Thoracic aorta (tissue), 2 donors: ENCODE measurements around the gene ASTN2. TPM values are rescaled to one million over a fixed set of nuclear protein-coding genes. Genes with fewer than 3 reads are reported as not detected.

Experiments used
- ATAC-seq: fragments of 150-250 bp; one replicate; pipeline ENCODE4 v1.8.0; 2017; ENCODE audit warnings: low read depth; ENCODE audit not compliant: insufficient number of reproducible peaks, low FRiP score
- DNase-seq: peaks from one replicate; pipeline ENCODE4 v3.0.0-alpha.2; 2020; ENCODE audit warnings: low spot score
- H3K27ac ChIP-seq, 2 donors: fragments of 200-600 bp; sonication (generic); 1 replicate in 1 of 2; 2 replicates in 1 of 2; pipeline ENCODE4 v1.5.1; 2016; ENCODE audit warnings: mild to moderate bottlenecking in 2 of 2, moderate library complexity in 2 of 2
- H3K27me3 ChIP-seq: fragments of 200-600 bp; sonication (generic); replicated peaks from 2 replicates; pipeline ENCODE4 v1.6.0; 2016; ENCODE audit warnings: mild to moderate bottlenecking; ENCODE audit not compliant: insufficient read depth
- H3K36me3 ChIP-seq: fragments of 200-600 bp; sonication (generic); one replicate; pipeline ENCODE4 v1.5.1; 2016
- H3K4me1 ChIP-seq, 2 donors: fragments of 200-600 bp; sonication (generic); 1 replicate in 1 of 2; 2 replicates in 1 of 2; pipeline versions ENCODE4 v1.5.1 to v1.6.0; 2016; ENCODE audit warnings: low read depth in 2 of 2, mild to moderate bottlenecking in 1 of 2; ENCODE audit not compliant: control insufficient read depth in 1 of 2
- H3K4me3 ChIP-seq: fragments of 200-600 bp; sonication (generic); 2 replicates; pipeline ENCODE4 v1.5.1; 2016; ENCODE audit warnings: mild to moderate bottlenecking
- H3K9me3 ChIP-seq: fragments of 200-600 bp; sonication (generic); 2 replicates; pipeline ENCODE4 v1.5.1; 2016
- total RNA-seq, 2 donors: library from RNA; depleted of rRNA; stranded (reverse); fragments of >200 nt; gene quantifications; one replicate each; pipeline versions ENCODE4 v1.1.0 to v1.2.3, GENCODE V29; 2016
- TF ChIP-seq, protein P1 (sequence below): fragments of 200-600 bp; sonication (generic); IDR thresholded peaks from one replicate; pipeline ENCODE4 v1.5.1; 2019; ENCODE audit warnings: antibody characterized with exemption

ASTN2 gene
- total RNA-seq, 2 donors from 2014 or later: 6.8 to 7.1 TPM

DNA sequence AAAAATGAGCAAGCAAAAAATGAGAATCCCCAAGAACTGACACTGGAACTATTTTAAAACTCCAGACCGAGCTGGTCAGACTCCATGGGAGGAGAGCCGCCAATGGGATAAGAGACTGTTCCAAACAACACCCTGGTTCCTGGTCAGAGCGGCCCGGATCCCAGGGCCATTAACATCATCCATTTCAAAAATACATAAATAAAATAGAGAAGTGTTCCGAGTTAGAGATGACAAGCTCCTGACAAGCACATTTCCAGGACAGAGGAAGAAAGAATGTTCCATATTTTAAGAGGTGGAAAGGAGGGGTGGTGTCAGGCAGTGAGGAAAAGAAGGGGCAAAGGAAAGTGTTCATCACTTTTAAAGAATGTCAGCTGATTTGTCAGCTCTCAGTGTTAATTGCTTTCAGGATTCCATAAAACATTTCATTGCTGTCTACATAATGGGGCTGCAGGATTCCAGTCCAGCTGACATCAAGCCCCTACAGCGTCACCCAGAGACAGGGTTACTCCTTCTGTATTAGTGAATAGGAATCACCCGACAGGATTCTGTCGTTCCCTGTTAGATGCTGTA is 930.3 kb downstream of the ASTN2 start:
- Histone ChIP-seq H3K9me3 (no peaks in the 10 kb centered on the region), H3K27ac (peak overlapping the region; percentile 6 to 32), H3K36me3 (no peaks in the 10 kb centered on the region), H3K27me3 (no peaks in the 10 kb centered on the region), H3K4me1 (peaks cover 0 to 29% of the 10 kb centered on the region in 2 donors), H3K4me3 (no peak overlapping the region)
- ATAC-seq: no peak
- TF ChIP-seq, protein P1, sequence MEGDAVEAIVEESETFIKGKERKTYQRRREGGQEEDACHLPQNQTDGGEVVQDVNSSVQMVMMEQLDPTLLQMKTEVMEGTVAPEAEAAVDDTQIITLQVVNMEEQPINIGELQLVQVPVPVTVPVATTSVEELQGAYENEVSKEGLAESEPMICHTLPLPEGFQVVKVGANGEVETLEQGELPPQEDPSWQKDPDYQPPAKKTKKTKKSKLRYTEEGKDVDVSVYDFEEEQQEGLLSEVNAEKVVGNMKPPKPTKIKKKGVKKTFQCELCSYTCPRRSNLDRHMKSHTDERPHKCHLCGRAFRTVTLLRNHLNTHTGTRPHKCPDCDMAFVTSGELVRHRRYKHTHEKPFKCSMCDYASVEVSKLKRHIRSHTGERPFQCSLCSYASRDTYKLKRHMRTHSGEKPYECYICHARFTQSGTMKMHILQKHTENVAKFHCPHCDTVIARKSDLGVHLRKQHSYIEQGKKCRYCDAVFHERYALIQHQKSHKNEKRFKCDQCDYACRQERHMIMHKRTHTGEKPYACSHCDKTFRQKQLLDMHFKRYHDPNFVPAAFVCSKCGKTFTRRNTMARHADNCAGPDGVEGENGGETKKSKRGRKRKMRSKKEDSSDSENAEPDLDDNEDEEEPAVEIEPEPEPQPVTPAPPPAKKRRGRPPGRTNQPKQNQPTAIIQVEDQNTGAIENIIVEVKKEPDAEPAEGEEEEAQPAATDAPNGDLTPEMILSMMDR: no peak
- DNase-seq: no peak

DNA sequence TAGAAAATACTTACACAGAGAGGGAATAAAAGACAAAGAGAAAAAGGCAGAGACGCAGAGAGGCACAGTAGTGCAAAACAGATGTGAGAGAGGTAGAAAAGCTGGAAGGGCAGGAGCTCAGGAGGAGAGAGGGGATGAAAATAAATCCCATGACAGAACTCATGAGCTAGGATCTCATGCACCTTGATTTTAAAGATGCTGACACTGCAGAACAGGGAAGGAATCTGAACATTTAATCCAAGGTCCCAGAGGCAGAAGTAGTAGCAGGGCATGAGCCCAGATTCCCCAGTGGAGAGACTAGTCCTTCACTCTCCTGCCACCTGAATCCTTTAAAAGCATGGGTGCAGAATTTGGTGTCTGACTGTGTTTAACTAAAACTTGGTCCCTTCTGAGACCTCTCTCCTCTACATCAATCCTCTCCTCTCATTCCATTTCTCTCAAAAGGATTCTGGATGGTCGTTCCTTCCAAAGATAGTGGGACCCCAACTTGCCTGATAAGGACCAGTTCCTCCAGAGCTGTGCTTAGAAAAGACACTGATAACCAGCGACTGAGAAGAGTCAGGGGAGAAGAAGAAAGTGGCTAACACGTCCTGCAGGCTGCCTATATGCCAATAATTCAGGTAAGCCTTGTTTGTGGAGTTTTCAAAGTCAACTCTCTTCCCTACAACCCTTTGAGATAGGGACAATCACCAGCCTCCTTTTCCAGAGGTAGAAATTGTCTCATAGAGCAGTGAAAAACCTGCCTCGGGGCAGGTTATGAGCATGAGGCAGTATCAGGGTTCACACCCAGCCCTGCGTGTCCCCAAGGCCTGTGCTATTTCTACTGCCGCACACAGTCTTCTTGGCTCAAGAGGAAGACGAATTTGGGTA is 931.0 kb downstream of the ASTN2 start:
- TF ChIP-seq, protein P1: no peak
- no peaks in the 10 kb centered on the region for H3K27me3 ChIP-seq
- peak overlapping the region in 1 of 2 donors; percentile 32 for H3K27ac ChIP-seq
- ATAC-seq (no peak), DNase-seq (no peak)
- peaks cover 0 to 29% of the 10 kb centered on the region in 2 donors for H3K4me1 ChIP-seq
- no peaks in the 10 kb centered on the region for H3K9me3 ChIP-seq
- H3K4me3 ChIP-seq: no peak overlapping the region
- H3K36me3 ChIP-seq: no peaks in the 10 kb centered on the region

DNA sequence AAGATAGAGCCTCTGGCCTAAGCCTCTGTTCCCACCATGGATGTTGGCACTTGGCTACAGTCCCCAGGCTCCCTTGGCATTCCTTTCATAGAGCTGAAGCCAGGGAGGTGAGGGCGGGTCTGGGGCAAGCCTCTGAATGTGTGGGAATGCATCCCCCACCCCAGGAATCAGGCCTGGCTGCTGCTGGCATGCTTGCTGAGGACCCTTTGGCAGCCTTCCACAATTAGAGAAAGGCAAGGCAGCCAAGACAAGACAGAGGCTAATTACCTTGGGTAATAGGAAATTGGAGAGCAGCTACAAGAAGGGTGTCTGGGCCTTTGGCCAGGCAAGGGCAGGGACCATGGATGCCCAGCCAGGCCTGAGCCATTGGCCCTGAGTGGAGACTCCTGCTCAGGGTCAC is 932.1 kb downstream of the ASTN2 start:
- ATAC-seq (no peak), DNase-seq (no peak)
- Histone ChIP-seq H3K4me1 (peaks cover 0 to 29% of the 10 kb centered on the region in 2 donors), H3K27ac (peak overlapping the region in 1 of 2 donors; percentile 35), H3K36me3 (no peaks in the 10 kb centered on the region), H3K27me3 (no peaks in the 10 kb centered on the region), H3K4me3 (no peak overlapping the region), H3K9me3 (no peaks in the 10 kb centered on the region)
- TF ChIP-seq, protein P1: no peak

DNA sequence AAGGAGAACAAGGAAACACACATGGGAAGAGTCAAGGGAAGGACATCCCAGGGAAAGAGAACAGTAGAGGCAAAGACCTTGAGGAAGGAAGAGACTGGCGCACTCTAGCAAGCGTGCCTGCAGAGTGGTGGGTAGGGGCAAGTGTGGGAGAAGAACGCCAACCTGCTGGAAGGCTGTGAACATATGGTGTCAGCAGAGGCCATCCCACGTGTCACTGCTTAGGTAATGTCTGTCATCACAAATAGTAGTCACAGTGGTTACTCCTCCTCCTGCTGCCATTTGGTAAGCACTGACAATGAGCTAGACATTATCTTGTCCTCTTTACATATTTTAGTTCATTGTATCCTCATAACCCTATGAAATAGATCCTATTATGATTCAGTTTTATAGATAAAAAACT is 934.2 kb downstream of the ASTN2 start:
- DNase-seq (no peak), ATAC-seq (no peak)
- no peaks in the 10 kb centered on the region for H3K9me3 ChIP-seq
- H3K36me3 ChIP-seq: no peaks in the 10 kb centered on the region
- peaks cover 0 to 41% of the 10 kb centered on the region in 2 donors for H3K4me1 ChIP-seq
- H3K27ac ChIP-seq: no peak overlapping the region
- TF ChIP-seq, protein P1: no peak
- no peak overlapping the region for H3K4me3 ChIP-seq
- H3K27me3 ChIP-seq: no peaks in the 10 kb centered on the region

DNA sequence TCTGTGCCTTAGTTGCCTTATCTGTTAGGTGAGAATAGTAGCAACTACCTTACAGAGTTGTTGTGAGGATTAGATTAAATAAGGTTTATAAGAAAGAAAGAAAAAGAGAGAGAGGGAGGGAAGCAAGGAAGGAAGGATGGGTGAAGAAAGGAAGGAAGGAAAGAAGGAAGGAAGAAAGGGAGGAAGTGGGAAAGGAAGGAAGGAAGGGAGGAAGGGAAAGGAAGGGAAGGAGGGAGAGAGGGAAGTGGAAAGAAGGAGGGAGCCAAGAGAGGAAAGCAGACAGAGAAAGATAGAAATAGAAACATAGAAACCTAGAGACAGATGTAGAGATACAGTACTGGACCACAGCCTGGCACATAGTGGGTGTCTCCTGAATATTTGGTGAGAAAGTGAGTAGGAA is 934.9 kb downstream of the ASTN2 start:
- H3K27me3 ChIP-seq: no peaks in the 10 kb centered on the region
- no peak for DNase-seq
- peaks cover 0 to 41% of the 10 kb centered on the region in 2 donors for H3K4me1 ChIP-seq
- no peak for ATAC-seq
- H3K27ac ChIP-seq: no peak overlapping the region
- H3K9me3 ChIP-seq: no peaks in the 10 kb centered on the region
- H3K4me3 ChIP-seq: no peak overlapping the region
- TF ChIP-seq, protein P1: no peak
- H3K36me3 ChIP-seq: no peaks in the 10 kb centered on the region
